ENCODE measurements around the gene PLB1.

Gene PLB1

GRCh38 chr2:28601616-28602015 lies 105.8 kb downstream of the PLB1 start:
- H3K36me3 Mint-ChIP-seq (ENCODE audit: low read depth): no peaks in the 10 kb centered on the region
- no peaks in the 10 kb centered on the region for H3K4me1 Mint-ChIP-seq
- H3K27ac Mint-ChIP-seq: no peak overlapping the region
- DNase-seq: no peak
- H3K4me3 Mint-ChIP-seq: no peak overlapping the region
- no peak for ATAC-seq
- H3K9me3 Mint-ChIP-seq: no peaks in the 10 kb centered on the region
- H3K27me3 Mint-ChIP-seq: no peaks in the 10 kb centered on the region

- ATAC-seq (no peak), DNase-seq (no peak)
- Mint-ChIP-seq H3K36me3 (ENCODE audit: low read depth) (no peaks in the 10 kb centered on the region), H3K4me3 (no peak overlapping the region), H3K27me3 (no peaks in the 10 kb centered on the region), H3K27ac (no peak overlapping the region), H3K4me1 (no peaks in the 10 kb centered on the region), H3K9me3 (no peaks in the 10 kb centered on the region)
Measured at GRCh38 chr2:28602136-28602660, 106.3 kb downstream of the PLB1 start.

DNA sequence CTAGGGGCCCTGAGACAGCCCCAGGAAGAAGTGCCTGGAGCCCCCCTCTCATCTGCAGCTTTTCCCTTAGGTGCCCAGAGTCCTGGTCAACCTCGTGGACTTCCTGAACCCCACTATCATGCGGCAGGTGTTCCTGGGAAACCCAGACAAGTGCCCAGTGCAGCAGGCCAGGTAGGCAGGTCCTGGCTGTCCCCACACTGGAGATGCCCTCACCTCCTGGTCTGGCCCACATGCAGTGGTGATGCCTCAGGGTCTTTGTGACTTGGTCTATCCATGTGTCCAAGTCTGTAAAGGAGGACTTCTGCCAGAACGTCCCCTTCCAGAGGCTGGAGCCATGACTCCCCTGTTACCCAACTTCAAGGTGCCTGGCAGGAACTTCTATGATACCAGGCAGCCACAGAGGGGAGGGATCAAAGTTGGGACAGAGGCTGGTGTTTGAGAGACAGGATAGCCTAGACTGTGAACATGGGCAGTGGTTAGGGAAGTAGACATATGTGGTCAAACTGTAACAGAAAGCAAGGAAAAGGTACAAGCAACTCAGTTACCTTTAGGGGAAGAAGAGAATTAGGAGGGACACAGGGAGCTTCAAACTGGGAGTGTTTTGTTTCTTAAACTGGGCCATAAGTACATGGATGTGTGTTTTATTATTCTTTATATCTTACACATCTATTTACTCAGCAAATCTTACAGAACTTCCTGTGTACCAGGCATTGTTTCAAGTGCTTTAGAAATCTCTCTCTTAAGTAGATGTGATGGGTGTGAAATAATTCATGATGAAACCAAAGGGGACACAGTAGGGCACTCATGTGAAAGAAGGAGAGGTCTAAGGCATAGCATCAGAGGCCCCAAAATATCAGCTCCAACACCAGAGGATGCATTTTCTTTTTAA lies 107.1 kb downstream of the PLB1 start:
- Mint-ChIP-seq H3K9me3 (no peaks in the 10 kb centered on the region), H3K27me3 (no peaks in the 10 kb centered on the region), H3K27ac (no peak overlapping the region), H3K36me3 (ENCODE audit: low read depth) (no peaks in the 10 kb centered on the region), H3K4me3 (no peak overlapping the region), H3K4me1 (no peaks in the 10 kb centered on the region)
- DNase-seq (no peak), ATAC-seq (no peak)

DNA sequence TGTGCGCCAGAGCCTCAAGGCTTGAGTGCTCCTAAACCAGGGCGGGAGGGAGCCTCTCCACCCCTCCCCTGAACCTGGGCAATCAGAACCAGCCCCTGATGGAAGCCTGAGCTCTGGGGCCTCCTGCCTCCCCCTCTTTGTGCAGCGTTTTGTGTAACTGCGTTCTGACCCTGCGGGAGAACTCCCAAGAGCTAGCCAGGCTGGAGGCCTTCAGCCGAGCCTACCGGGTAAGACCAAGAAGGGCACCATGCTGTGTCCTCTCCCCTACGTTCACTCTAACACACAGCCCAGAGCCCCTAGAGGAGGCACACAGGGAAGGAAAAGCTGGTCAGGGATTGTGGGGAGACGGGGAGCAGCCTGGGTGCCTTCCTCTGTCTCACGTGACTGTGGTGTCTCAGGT lies 108.0 kb downstream of the PLB1 start:
- H3K4me1 Mint-ChIP-seq: no peaks in the 10 kb centered on the region
- no peak overlapping the region for H3K4me3 Mint-ChIP-seq
- no peaks in the 10 kb centered on the region for H3K27me3 Mint-ChIP-seq
- ATAC-seq (no peak), DNase-seq (no peak)
- H3K27ac Mint-ChIP-seq: no peak overlapping the region
- H3K9me3 Mint-ChIP-seq: no peaks in the 10 kb centered on the region
- no peaks in the 10 kb centered on the region for H3K36me3 Mint-ChIP-seq (ENCODE audit: low read depth)

DNA sequence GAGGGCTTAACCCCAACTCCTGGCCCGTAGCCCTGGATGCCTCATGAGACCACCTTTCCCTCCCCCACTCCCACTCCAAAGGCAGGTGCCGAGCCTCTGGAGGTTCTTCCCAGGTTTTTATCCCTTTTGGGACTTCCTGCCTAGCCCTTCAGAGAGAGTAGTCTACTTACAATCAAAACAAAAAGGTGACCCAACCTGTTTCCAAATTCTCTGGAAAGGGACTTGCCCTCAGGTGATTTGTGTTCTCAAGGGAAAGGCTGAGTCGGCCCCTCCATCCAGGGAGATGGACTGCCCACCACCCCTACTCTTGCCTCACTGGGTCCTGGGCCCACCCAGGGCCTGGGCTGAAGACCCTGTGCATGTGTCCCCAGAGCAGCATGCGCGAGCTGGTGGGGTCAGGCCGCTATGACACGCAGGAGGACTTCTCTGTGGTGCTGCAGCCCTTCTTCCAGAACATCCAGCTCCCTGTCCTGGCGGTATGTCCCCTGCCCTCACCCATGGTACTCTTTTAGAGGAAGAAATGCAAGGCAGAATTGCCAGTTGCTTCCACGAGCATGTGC lies 108.5 kb downstream of the PLB1 start:
- H3K4me1 Mint-ChIP-seq: no peaks in the 10 kb centered on the region
- no peak for ATAC-seq
- DNase-seq: no peak
- no peaks in the 10 kb centered on the region for H3K36me3 Mint-ChIP-seq (ENCODE audit: low read depth)
- H3K27ac Mint-ChIP-seq: no peak overlapping the region
- no peaks in the 10 kb centered on the region for H3K9me3 Mint-ChIP-seq
- no peak overlapping the region for H3K4me3 Mint-ChIP-seq
- H3K27me3 Mint-ChIP-seq: no peaks in the 10 kb centered on the region

DNA sequence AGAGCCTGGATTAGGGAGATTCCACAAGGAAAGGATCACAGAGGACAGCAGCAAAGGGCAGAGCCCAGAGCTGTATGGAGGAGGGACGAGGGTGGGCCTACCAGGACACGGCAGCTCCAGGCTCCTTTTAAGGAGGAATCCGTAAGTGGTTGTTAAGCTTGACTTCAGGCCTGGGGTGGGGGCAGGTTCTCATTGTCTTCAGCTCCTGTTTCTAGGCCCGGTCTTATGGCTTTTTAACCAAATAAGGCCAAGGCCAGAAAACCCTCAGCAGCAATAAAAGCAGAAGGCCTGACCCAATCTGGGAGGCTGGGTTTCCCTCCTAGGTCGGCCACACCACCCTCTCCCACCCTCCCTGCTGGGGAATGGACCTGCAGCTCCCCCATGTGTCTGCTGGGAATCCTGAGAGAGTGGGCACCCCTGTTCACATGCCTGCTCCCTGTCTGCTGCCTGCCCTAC lies 111.2 kb downstream of the PLB1 start:
- Mint-ChIP-seq H3K36me3 (ENCODE audit: low read depth) (no peaks in the 10 kb centered on the region), H3K4me3 (no peak overlapping the region), H3K4me1 (peaks cover 15% of the 10 kb centered on the region), H3K27ac (no peak overlapping the region), H3K9me3 (no peaks in the 10 kb centered on the region), H3K27me3 (no peaks in the 10 kb centered on the region)
- ATAC-seq (no peak), DNase-seq (no peak)

GRCh38 chr2:28607730-28608499 lies 112.1 kb downstream of the PLB1 start:
- H3K27ac Mint-ChIP-seq: no peak overlapping the region
- no peaks in the 10 kb centered on the region for H3K36me3 Mint-ChIP-seq (ENCODE audit: low read depth)
- no peak overlapping the region for H3K4me3 Mint-ChIP-seq
- no peaks in the 10 kb centered on the region for H3K9me3 Mint-ChIP-seq
- H3K4me1 Mint-ChIP-seq: peaks cover 15% of the 10 kb centered on the region
- DNase-seq (no peak), ATAC-seq (no peak)
- no peaks in the 10 kb centered on the region for H3K27me3 Mint-ChIP-seq

- Mint-ChIP-seq H3K27me3 (no peaks in the 10 kb centered on the region), H3K27ac (no peak overlapping the region), H3K4me3 (no peak overlapping the region), H3K36me3 (ENCODE audit: low read depth) (no peaks in the 10 kb centered on the region), H3K4me1 (peaks cover 15% of the 10 kb centered on the region), H3K9me3 (no peaks in the 10 kb centered on the region)
- no peak for DNase-seq
- ATAC-seq: no peak
Measured at GRCh38 chr2:28608500-28609424, 112.9 kb downstream of the PLB1 start.

- Mint-ChIP-seq H3K4me3 (no peak overlapping the region), H3K9me3 (no peaks in the 10 kb centered on the region), H3K27me3 (no peaks in the 10 kb centered on the region), H3K36me3 (ENCODE audit: low read depth) (no peaks in the 10 kb centered on the region), H3K4me1 (peaks cover 15% of the 10 kb centered on the region), H3K27ac (no peak overlapping the region)
- DNase-seq: peak; percentile 54
- ATAC-seq: peak; percentile 77
Measured at GRCh38 chr2:28610583-28611201, 114.8 kb downstream of the PLB1 start.

DNA sequence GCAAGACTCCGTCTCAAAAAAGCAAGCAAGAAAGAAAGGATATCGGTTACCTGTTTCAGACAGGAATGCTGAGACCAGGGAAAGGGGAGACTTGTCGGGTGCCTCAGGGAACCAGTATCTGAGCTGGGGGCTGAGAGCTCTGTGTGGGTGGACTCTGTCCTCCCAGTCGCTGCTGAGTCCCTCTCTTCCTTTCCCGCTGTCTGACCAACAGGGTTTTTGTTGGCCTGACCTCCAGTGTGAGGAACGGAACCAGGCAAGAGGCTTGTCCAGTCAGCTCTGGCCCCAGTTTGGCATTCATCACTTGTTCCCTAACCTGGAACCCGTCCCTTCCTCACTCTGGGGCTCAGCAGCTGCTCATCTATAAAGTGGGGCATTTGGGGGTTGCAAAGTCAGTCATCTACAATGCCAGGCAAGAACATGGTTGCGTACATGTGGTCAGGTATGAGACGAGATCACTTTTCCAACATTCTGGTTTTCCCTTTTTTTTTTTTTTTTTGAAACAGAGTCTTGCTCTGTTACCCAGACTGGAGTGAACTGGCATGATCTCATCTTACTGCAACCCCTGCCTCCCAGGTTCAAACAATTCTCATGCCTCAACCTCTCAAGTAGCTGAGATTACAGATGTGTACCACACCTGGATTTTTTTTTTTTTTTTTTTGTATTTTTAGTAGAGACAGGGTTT lies 116.4 kb downstream of the PLB1 start:
- ATAC-seq: no peak
- Mint-ChIP-seq H3K27me3 (no peaks in the 10 kb centered on the region), H3K27ac (no peak overlapping the region), H3K9me3 (no peaks in the 10 kb centered on the region), H3K36me3 (ENCODE audit: low read depth) (no peaks in the 10 kb centered on the region), H3K4me1 (peaks cover 16% of the 10 kb centered on the region), H3K4me3 (no peak overlapping the region)
- no peak for DNase-seq

GRCh38 chr2:28613186-28613585 lies 117.3 kb downstream of the PLB1 start:
- H3K9me3 Mint-ChIP-seq: no peaks in the 10 kb centered on the region
- H3K4me1 Mint-ChIP-seq: peaks cover 25% of the 10 kb centered on the region
- no peaks in the 10 kb centered on the region for H3K36me3 Mint-ChIP-seq (ENCODE audit: low read depth)
- no peak for ATAC-seq
- H3K27me3 Mint-ChIP-seq: no peaks in the 10 kb centered on the region
- DNase-seq: no peak
- H3K4me3 Mint-ChIP-seq: no peak overlapping the region
- H3K27ac Mint-ChIP-seq: no peak overlapping the region

DNA sequence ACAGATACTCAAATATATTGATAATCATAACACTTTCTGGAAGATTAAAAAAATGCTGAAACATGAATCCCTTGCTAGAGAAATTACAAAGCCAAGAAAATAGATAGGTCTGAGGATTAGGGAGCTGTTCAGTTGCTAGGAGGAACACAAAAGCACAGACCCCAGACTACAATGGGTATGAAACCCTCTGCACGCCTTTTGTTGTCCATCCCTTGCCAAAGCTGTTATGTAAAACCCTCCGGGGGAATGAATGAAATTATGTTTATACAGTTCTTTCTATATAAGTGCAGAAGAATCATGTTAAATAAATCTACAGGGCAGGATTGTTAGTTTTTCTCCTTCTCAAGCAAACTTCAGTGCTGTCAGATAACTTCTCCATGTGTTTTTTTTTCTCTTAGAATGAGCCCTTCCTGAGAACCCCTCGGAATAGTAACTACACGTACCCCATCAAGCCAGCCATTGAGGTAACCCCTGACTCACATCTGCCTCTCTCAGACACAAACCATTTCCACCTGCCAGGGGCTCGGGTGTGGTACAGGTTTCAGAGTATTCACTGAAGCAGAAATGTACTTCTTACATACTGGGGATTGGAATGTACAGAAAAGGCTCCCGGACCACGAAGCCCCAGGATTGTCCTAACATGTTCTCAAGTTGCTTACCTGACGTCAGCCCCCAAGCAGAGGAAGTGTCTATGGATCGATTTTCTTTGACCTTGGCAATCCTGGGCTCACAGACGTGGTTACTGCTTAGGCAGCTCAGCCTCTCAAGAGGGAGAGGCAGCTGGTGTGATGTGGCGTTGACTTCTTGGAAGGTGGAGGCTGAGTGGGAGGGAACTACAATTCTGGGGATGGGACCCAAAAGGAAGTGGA lies 118.0 kb downstream of the PLB1 start:
- no peaks in the 10 kb centered on the region for H3K27me3 Mint-ChIP-seq
- H3K4me3 Mint-ChIP-seq: no peak overlapping the region
- peak; percentile 67 for ATAC-seq

More for the DNA sequence above, 118.0 kb downstream of the PLB1 start:
- no peak overlapping the region for H3K27ac Mint-ChIP-seq
- peaks cover 32% of the 10 kb centered on the region for H3K4me1 Mint-ChIP-seq
- no peaks in the 10 kb centered on the region for H3K36me3 Mint-ChIP-seq (ENCODE audit: low read depth)
- H3K9me3 Mint-ChIP-seq: no peaks in the 10 kb centered on the region
- peak; percentile 48 for DNase-seq

Measured in activated naive CD8-positive, alpha-beta T cell treated with anti-CD3 and anti-CD28 coated beads, Interleukin-2, amount 50 U/mL, for 24 hours (primary cell).